K562 (cell line): ENCODE results near the gene OR2A1. TPM values are rescaled to one million over a fixed set of nuclear protein-coding genes. Genes with fewer than 3 reads are reported as not detected.
"Not testable (repeated sequence)": the region's sequence is repeated elsewhere in the genome, so short reads cannot be mapped to it uniquely, and the experiment has no call there.

Experiments
- ATAC-seq: fragments of 200-7000 bp; cut with Tn5 transposase; 3 replicates; pipeline ENCODE4 v1.9.1; 2020; ENCODE audit warnings: moderate library complexity
- BruUV-seq: library from RNA; stranded (reverse); fragments of 400-500 nt; replicated peaks from 2 replicates; lab custom pipeline; 2021; lab: Mats Ljungman, UMichigan
- CTCF ChIA-PET: fragments of 300-600 bp; formaldehyde crosslinking; extraction: SDS; loops from one replicate; lab custom pipeline; 2021; ENCODE audit warnings: low intra/inter-chr PET ratio; lab: Yijun Ruan, JAX
- POLR2A ChIA-PET: fragments of 300-600, 350-650 bp; sonication (Branson Sonifier 250); formaldehyde crosslinking; extraction: SDS; loops from one replicate; lab custom pipeline; 2021; ENCODE audit warnings: antibody characterized with exemption, inconsistent platforms; lab: Yijun Ruan, JAX
- DNase-seq, 4 experiments: peaks; one replicate each; pipeline versions ENCODE4 v3.0.0 to v3.0.0-alpha.2; 2011 to 2018; ENCODE audit warnings: low spot score in 3 of 4, mixed read lengths in 3 of 4; ENCODE audit errors: extremely low read depth in 1 of 4
- FAIRE-seq: peaks from 2 replicates; lab custom pipeline; 2011; peaks lifted over from hg19 to GRCh38; lab: Jason Lieb, UNC
- H2AFZ ChIP-seq: 2 replicates; pipeline ENCODE4 v1.6.0; 2011; ENCODE audit warnings: low read depth, low read length, control low read depth, inconsistent platforms
- H3K27ac ChIP-seq: fragments of 200-600 bp; 3 replicates; pipeline ENCODE4 v1.8.0; 2011; ENCODE audit warnings: low read depth, mild to moderate bottlenecking, control low read depth, inconsistent platforms, low read length, moderate library complexity, mixed read lengths; ENCODE audit errors: extremely low read depth
- H3K27me3 ChIP-seq, 2 experiments: fragments of 300-600 bp in 1 of 2; 2 replicates in 1 of 2; 3 replicates in 1 of 2; pipeline versions ENCODE4 v1.6.0 to v1.8.0; 2011; ENCODE audit warnings: inconsistent platforms in 2 of 2, low read length in 2 of 2, mild to moderate bottlenecking in 1 of 2, mixed read lengths in 1 of 2, moderate library complexity in 1 of 2; ENCODE audit not compliant: control insufficient read depth in 2 of 2, insufficient read depth in 2 of 2
- H3K36me3 ChIP-seq: fragments of 300-600 bp; 3 replicates; pipeline ENCODE4 v1.8.0; 2011; ENCODE audit warnings: mild to moderate bottlenecking, low read length, inconsistent platforms; ENCODE audit not compliant: control insufficient read depth, insufficient read depth
- H3K4me1 ChIP-seq, 2 experiments: fragments of 200-600 bp in 1 of 2; replicated peaks in 1 of 2; 2 replicates in 1 of 2; 3 replicates in 1 of 2; pipeline versions ENCODE4 v1.5.1 to v1.8.0; 2011; ENCODE audit warnings: inconsistent platforms in 2 of 2, low read length in 2 of 2, mild to moderate bottlenecking in 1 of 2, mixed read lengths in 1 of 2, moderate library complexity in 1 of 2; ENCODE audit not compliant: control insufficient read depth in 2 of 2, insufficient read depth in 2 of 2
- H3K4me2 ChIP-seq: 2 replicates; pipeline ENCODE4 v1.6.1; 2011; ENCODE audit warnings: low read length, control low read depth, inconsistent platforms, mixed read lengths; ENCODE audit not compliant: insufficient read depth
- H3K4me3 ChIP-seq: fragments of 200-600 bp; sonication (generic), shearing (Covaris generic); 2 replicates; pipeline ENCODE4 v1.5.1; 2016; ENCODE audit warnings: control low read depth, inconsistent platforms
- H3K79me2 ChIP-seq: fragments of 200-600 bp; 3 replicates; pipeline ENCODE4 v1.8.0; 2011; ENCODE audit warnings: low read length, inconsistent platforms; ENCODE audit not compliant: control insufficient read depth, insufficient read depth
- H3K9ac ChIP-seq, 2 experiments: 2 replicates each; pipeline versions ENCODE4 v1.6.0 to v1.6.1; 2011; ENCODE audit warnings: low read depth in 2 of 2, low read length in 2 of 2, control low read depth in 1 of 2, inconsistent platforms in 1 of 2, mild to moderate bottlenecking in 1 of 2, mixed read lengths in 1 of 2; ENCODE audit not compliant: insufficient read depth in 1 of 2
- H3K9me1 ChIP-seq: one replicate; pipeline ENCODE4 v1.6.0; 2011; ENCODE audit warnings: inconsistent platforms, mild to moderate bottlenecking, low read length, moderate library complexity; ENCODE audit not compliant: control insufficient read depth, insufficient read depth
- H3K9me3 ChIP-seq: replicated peaks from 2 replicates; pipeline ENCODE4 v1.5.1; 2011; ENCODE audit warnings: low read depth, low read length, inconsistent platforms; ENCODE audit not compliant: control insufficient read depth, insufficient read depth
- H4K20me1 ChIP-seq: replicated peaks from 2 replicates; pipeline ENCODE4 v1.6.1; 2011; ENCODE audit warnings: low read length, inconsistent platforms, mixed read lengths; ENCODE audit not compliant: control insufficient read depth, insufficient read depth
- YY1 ChIP-seq, 3 experiments: IDR thresholded peaks; 2 replicates each; pipeline ENCODE4 v1.6.1; 2011; ENCODE audit warnings: low read length in 2 of 3, mild to moderate bottlenecking in 2 of 3, moderate library complexity in 2 of 3, borderline replicate concordance in 1 of 3, control low read depth in 1 of 3, low read depth in 1 of 3; ENCODE audit not compliant: insufficient read depth in 3 of 3, insufficient replicate concordance in 2 of 3, control insufficient read depth in 1 of 3, insufficient read length in 1 of 3; ENCODE audit errors: extremely low read depth in 1 of 3
- WGBS: fragments of 100-300 bp; shearing (Covaris generic); methylation state at CpG from one replicate; pipeline ENCODE4 v1.1.6; 2016; ENCODE audit warnings: low coverage, mixed read lengths; ENCODE audit not compliant: insufficient coverage; ENCODE audit errors: missing lambda C conversion rate; 5-methylcytosine and 5-hydroxymethylcytosine counted together
- in situ Hi-C: fragments of 300-500 bp; cut with MboI; formaldehyde crosslinking; loops from 4 replicates; pipeline ENCODE4 v1.15.0; 2018; ENCODE audit warnings: inconsistent platforms, mixed read lengths
- intact Hi-C: fragments of 100-400 bp; cut with micrococcal nuclease; formaldehyde crosslinking; loops from 2 replicates; pipeline ENCODE4 v1.14.2; 2022
- polyA plus RNA-seq, 8 experiments: library from polyadenylated mRNA; depleted of rRNA in 4 of 8; stranded (reverse) in 5 of 8; unstranded in 3 of 8; fragments of >200 nt; fragmentation: Nextera tagmentation in 2 of 8; fragmentation: Illumina TruSeq in 1 of 8; extraction: Ambion mirVana in 2 of 8; extraction: Trizol in 1 of 8; gene quantifications; 2 replicates each; pipeline versions ENCODE4 v1.2.1 to v1.2.3, GENCODE V29; 2011 to 2014; ENCODE audit warnings: inconsistent platforms in 1 of 8, missing spikeins in 1 of 8
- total RNA-seq, 7 experiments: library from RNA; depleted of rRNA in 6 of 7; stranded (reverse); fragments of >200 nt in 6 of 7; fragmentation: Illumina TruSeq in 2 of 7; extraction: Trizol in 2 of 7; gene quantifications; 2 replicates each; pipeline versions ENCODE4 v1.2.1 to v1.2.3, GENCODE V29; 2011 to 2021; ENCODE audit warnings: low replicate concordance in 1 of 7

The OR2A1 gene
- total and polyA plus RNA-seq, 9 of the 15 experiments (the other 6 are each of a cell fraction or from before 2014, with no cell fraction given) = not detected

GRCh38 chr7:144275281-144275680, 36.9 kb upstream of the OR2A1 start:
- H3K4me1 ChIP-seq, H3K9me3 ChIP-seq, H4K20me1 ChIP-seq, H2AFZ ChIP-seq, BruUV-seq, H3K9me1 ChIP-seq, FAIRE-seq, H3K79me2 ChIP-seq, DNase-seq, H3K4me2 ChIP-seq, POLR2A ChIA-PET, CTCF ChIA-PET, H3K27ac ChIP-seq, H3K36me3 ChIP-seq, in situ Hi-C loops, ATAC-seq, H3K4me3 ChIP-seq, intact Hi-C loops, H3K27me3 ChIP-seq, H3K9ac ChIP-seq: not testable (repeated sequence)
- WGBS = 0% methylated on average over 4 of the region's 6 CpGs

- H3K27ac ChIP-seq, H3K36me3 ChIP-seq, H3K79me2 ChIP-seq, BruUV-seq, H3K4me1 ChIP-seq, H4K20me1 ChIP-seq, CTCF ChIA-PET, in situ Hi-C loops, H3K9me3 ChIP-seq, H3K9me1 ChIP-seq, H2AFZ ChIP-seq, H3K4me3 ChIP-seq, H3K4me2 ChIP-seq, DNase-seq, H3K9ac ChIP-seq, POLR2A ChIA-PET, intact Hi-C loops, H3K27me3 ChIP-seq: not testable (repeated sequence)
- peak; percentile 90 for FAIRE-seq
- peak in 1 of 3 experiments; percentile 21 for TF ChIP-seq YY1 (IDR thresholded peaks at IDR 0.05; ENCODE audit: borderline replicate concordance in 1 of 3, control insufficient read depth in 1 of 3, extremely low read depth in 1 of 3, insufficient read depth in 3 of 3, insufficient read length in 1 of 3, insufficient replicate concordance in 2 of 3, low read depth in 1 of 3, low read length in 2 of 3)
- ATAC-seq = peak; percentile 86
- 6% methylated on average over 3 of the region's 6 CpGs for WGBS
Measured at GRCh38 chr7:144280010-144280409, 32.2 kb upstream of the OR2A1 start.

- H3K27ac ChIP-seq, H3K9ac ChIP-seq, H3K36me3 ChIP-seq, in situ Hi-C loops, CTCF ChIA-PET, H3K4me3 ChIP-seq, H4K20me1 ChIP-seq, H3K4me1 ChIP-seq, H3K4me2 ChIP-seq, H3K79me2 ChIP-seq, POLR2A ChIA-PET, H3K27me3 ChIP-seq, H3K9me1 ChIP-seq, H3K9me3 ChIP-seq, DNase-seq, H2AFZ ChIP-seq, BruUV-seq, intact Hi-C loops: not testable (repeated sequence)
- no CpG with 5 or more reads among the region's 8 CpGs for WGBS
- FAIRE-seq = peak; percentile 55
- peak; percentile 18; the same call in 2 of the 3 replicates for ATAC-seq
Measured at GRCh38 chr7:144281981-144282380, 30.2 kb upstream of the OR2A1 start.
